NCI-H2227 (cell line): Measurements from ENCODE around the gene KCNH5.
A peak's percentile ranks its signal among the peaks of the same experiment; 100 is the strongest.

Experiments
- DNase-seq: peaks from one replicate; lab custom pipeline; 2025; ENCODE audit not compliant: unreplicated experiment; lab: John Stamatoyannopoulos, UW

The KCNH5 gene, protein sequence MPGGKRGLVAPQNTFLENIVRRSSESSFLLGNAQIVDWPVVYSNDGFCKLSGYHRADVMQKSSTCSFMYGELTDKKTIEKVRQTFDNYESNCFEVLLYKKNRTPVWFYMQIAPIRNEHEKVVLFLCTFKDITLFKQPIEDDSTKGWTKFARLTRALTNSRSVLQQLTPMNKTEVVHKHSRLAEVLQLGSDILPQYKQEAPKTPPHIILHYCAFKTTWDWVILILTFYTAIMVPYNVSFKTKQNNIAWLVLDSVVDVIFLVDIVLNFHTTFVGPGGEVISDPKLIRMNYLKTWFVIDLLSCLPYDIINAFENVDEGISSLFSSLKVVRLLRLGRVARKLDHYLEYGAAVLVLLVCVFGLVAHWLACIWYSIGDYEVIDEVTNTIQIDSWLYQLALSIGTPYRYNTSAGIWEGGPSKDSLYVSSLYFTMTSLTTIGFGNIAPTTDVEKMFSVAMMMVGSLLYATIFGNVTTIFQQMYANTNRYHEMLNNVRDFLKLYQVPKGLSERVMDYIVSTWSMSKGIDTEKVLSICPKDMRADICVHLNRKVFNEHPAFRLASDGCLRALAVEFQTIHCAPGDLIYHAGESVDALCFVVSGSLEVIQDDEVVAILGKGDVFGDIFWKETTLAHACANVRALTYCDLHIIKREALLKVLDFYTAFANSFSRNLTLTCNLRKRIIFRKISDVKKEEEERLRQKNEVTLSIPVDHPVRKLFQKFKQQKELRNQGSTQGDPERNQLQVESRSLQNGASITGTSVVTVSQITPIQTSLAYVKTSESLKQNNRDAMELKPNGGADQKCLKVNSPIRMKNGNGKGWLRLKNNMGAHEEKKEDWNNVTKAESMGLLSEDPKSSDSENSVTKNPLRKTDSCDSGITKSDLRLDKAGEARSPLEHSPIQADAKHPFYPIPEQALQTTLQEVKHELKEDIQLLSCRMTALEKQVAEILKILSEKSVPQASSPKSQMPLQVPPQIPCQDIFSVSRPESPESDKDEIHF

DNA sequence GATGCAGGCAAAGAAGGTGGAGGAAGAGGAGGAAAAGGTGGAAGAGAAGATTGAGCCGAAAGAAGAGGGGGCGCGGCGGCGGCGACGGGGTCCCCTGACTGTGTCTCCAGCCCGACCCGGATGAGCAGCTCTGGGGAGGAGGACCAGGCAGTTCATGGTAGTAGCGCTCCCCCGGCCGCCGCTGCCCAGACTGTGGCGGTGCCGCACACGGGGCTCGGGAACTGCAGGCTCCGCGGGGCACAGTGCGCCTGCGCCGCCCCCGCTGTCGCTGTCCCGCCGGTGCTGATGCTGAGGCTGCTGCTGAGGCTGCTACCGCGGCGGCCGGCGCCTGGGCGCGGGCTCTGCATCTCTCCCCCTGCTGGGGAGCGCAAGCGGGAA is at the start of gene KCNH5:
Gene KCNH5 (minus strand): TSS at position 225 of the 378 bp plus-strand sequence. CDS start 272 bp downstream, outside the sequence.
- peak; percentile 75 for DNase-seq

DNA sequence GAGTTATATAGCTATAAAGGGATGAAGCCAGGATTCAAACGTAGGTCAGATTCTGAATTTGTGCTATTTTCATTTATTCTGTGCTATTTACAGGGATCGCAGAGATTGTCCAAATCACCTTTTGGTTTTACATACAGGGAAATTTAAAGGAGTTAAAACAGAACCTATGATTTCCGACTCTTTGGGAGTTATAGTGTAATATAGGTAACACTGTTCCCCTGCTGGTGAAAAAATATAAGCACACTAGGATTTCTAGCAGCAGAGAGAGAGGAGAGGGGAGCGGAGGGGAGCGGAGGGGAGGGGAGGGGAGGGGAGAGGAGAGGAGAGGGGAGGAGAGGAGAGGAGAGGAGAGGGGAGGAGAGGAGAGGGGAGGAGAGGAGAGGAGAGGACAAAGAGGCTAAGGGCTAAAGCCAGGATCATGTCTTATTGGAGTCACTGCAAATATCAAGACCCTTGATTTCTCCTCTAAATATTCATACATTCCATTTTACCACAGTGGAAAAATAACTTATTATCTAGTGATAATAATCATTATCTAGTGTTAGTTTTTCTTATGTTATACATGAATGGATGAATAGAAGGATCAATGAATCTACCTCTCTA is 46.2 kb upstream of the KCNH5 start:
- DNase-seq, result no peak

DNA sequence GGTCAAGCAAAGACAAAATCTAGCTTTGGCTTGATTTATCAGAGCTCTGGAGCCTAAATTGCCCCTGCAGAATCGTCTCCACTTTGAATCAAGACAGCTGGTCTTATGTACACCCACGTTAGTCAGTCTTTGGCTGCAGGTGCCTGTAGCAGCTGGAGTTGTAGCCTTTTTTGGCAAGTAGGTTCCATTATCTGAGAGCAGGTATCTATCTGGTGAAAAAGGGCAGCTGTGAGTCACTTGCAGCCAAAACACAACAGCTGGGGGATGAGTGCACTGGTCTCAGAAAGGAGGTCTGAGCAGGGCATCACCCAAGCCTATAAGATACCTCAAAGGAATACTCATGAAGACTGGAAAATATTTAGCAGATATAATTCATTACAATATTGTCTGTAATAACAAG is 43.6 kb upstream of the KCNH5 start:
- no peak for DNase-seq

DNA sequence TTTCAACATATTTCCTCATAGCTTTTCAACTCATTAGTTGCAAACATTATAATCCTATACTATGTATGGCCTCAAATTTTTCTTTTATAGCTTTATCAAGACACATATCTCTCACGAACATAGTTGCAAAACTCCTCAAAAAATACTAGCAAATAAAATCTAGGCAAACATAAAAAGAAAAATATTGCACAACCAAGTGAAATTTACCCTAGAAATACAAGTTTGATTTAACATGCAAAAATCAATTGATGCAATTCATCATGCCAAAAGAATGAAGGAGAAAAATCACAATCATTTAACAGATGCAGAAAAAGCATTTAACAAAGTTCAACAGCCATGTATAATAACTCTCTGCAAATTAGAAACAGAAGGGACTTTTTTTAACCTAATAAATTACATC is 33.3 kb upstream of the KCNH5 start:
- DNase-seq, result no peak

DNA sequence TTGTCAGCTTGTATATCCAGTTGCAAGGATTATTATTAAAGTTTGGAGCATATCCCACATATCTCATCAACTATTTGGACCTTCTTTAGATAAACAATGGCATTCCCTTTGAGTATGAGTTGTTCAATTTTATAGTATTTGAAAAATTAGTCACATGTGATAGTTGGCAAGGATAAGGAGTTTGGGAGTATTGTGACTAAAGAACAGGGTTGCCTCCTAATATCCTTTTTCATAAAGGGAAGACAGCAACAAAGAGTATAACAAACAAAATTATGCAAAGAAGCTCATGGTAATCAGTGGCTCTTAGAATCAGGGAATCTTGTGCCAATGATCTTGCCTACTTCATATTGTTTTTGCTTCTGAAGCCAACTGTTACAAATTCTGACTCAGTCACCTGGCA is 31.2 kb upstream of the KCNH5 start:
- DNase-seq, result no peak

DNA sequence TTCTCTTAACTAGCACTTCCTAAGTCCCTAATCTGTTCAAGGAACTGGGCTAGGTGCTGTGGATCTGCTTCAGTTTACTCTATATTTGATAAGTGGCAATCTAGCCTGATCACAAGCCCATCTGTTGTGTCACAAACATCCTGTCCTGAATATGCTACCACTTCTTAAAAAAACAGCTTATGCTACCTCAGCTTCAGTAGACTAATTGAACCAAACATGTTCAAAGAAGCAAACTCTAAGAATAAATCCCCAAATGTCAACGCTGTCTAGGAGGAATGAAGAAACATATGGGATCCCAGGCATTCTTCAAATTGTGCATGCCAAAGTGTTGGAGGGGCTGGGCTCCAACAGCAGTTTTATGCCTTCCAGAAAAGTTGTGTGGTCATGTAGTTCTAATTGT is 10.4 kb upstream of the KCNH5 start:
- DNase-seq, result no peak

DNA sequence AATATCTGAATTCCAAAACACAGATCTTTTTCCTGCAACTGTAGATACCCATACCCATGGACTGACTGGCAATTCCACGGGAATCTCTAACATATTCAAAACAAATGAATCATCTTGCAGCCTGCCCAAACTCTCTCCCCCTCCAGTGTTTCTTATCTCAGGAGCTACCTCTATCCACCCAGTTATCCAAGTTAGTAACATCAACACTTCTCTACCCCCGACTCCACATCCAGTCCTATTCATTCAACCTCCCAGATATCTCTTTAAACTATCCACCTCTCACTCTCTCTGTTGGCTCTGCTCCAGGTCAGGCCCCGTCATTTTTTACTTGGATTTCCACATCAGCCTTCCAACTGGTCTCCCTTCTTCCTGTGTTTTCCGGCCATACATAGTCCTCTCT is 6.7 kb upstream of the KCNH5 start:
- DNase-seq, result no peak

DNA sequence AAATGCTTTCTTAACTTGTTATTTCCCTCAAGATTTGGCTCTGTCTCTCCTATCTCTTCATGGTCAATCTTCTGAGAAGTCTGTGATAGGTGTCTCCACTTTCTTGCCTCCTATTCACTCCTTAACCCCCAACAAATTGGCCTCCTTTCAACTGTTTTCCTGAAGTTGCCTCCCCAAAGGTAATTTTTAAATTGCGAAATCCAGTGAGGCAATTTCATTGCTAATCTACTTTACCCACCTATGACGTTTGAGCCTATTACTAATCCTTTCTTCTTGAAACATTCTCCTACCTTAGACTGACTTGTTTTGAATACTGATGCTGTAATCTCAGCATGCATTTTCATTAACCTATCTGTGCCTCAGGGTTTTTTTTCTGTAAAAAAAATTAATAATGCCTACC is 6.0 kb upstream of the KCNH5 start:
- no peak for DNase-seq

DNA sequence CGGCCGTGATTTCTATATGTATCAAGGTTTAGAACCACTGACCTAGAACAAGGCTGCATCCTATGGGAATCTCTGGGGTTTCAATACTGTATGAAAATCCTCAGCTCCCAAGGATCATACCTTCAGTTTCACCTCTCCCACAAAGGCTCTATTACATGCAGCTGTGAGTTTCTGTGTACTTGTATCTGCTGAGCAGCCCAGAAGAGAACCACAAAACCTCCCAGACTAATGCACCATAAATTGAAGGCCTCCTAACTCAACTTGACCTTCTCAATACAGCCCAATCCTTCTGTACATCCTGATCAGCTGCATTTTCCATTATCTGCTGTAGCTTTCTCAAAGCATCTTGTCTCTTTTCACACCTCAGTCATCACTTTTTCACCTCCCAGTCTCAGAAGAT is 5.4 kb upstream of the KCNH5 start:
- DNase-seq, result no peak

DNA sequence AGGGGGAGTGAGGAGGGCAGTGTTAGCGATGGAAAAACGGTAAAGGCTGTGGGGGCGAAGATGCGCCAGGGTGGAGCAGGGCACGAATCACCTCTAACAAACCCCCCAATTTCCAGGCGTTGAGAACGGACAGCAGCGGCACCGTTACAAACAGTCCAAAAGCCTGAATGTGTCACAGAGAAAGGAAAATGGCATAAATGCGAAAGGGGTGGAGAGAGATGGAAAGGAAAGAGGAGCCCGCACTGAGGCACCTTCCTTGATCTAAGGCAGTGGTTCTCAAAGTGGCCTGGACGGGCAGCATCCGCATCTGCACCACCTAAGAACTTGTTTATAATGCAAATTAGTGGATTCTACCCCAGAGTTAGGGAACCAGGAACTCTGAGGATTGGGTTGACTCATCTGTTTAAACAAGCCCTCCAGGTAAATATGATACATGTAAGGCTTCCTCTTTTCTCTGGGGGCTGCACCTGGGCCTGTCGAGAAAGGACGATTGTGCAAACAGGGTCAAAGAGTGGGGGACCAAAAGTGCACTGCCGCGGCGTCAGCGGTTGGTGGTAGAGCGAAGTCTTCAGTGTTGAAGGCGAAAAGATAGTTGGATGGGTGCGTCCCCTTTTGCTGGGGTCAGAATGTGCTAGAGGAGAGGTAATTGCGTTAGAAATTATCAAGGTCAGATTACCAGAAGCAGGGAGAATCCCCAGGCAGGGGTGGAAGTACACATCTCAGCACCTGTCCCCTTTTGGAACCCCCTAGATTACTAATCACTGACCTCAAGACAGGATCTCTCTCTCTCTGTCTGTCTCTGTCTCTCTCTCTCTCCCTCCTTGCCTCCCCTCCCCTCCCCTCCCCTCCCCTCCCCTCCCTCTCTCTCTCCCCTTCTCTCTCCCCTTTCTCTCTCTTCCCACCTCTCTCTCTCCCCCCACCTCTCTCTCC is 1.3 kb upstream of the KCNH5 start:
- DNase-seq, result peak; percentile 2

DNA sequence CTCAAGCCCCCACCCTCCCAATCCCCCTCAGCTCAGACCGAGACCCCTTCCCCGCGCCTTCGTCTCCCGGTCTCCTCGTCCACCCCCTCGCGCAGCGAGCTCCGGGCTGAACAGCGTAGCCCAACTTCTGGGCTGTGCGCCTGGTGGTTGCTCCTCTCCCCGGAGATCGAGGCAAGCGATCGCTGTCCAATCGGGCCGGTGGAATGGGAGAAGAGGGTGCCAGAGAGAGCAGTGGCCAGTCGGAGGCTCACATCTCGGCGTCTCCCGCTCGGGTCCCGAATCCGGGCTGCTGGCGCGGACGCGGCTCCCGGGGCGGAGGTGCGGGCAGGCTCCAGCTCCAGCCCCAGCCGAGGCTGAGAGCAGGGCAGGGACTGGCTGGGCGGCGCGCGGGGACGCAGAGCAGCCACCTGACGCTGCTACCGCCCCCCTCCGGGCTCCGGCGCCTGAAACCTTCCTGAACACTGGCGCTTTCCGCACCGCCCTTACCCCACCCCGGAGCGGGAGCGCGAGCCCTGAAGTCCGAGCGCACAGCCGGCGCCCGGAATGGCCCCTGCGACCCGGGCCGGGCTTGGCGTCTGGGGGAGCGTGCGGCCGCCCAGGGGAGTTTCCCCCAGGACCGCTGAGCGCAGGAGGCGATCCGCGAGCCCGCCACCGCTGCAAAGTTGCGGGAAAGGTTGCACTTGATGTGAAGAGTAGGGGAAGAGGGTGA is 508 bp upstream of the KCNH5 start:
- DNase-seq, result peak; percentile 69

DNA sequence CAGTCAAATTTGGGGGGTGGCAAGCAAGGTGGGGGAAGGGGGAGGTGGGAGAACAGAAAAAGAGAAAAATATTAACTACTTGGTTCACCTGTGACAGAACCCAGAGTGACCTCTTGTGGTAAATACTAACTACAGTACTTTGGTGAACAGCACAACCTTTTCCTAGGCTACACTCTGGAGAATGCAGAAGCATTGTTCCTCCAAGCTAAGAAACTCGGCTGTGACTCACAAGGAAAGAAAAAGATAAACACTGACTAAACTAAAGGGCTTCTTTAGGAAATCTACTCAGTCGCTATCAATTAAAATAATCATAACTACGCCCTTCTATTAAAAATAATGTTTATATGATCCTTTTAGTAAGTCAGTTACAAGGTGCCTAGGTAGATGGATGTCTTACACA is 5.4 kb downstream of the KCNH5 start:
- DNase-seq, result peak; percentile 1

DNA sequence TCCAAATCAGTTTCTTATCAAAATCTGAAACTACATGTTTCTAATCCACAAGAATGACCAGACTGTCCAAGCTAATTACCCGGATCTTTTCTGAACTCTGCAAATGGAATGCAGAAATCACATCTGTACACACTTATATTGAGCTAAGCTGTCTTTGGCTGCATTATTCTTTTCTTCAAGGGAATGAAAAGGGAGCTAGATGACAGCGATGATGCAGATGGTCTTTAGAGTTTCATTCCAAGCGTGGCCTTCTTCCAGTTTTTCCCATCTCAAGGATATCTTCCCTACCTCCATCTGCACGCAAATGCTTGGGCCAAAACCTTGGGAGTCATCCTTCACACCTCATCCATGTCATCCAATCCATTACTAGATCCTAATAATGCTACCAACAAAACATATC is 12.6 kb downstream of the KCNH5 start:
- DNase-seq, result no peak

DNA sequence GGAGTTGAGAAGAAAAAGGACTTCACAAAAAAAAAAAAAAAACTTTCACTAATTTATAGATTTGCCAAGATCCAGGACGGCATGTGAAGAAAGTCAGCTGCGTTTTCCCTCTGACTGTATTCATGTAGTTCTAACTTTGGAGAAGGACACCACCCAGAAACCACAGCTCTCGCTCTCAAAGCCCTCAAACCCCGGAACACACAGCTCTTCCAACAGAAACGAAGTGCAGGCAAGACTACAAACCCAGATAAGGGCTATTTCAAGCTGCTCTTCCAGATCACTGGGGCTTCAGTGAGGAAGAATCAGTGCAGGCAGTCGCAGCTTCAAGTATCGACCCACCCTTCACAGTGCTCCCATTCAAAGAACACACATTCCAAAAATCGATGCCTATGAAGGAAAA is 13.2 kb downstream of the KCNH5 start:
- no peak for DNase-seq

DNA sequence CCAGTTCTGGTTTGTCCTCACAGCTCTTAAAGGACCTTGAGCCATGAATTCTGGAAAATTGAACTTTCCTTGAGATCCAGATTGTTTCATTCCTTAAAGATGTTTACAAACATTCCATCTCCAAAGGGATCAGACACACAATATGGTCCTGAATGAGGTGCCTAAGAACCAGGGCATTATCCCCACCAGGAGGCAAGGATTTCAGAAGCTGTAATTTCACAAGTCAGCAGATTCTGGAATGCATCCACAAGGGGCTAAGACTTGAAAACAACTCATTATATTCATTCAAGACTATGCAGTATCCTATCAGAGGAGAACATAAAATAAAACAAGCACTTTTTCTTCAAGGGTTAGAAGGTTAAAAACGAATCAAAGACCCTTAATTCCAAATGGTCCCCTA is 15.1 kb downstream of the KCNH5 start:
- DNase-seq, result no peak

DNA sequence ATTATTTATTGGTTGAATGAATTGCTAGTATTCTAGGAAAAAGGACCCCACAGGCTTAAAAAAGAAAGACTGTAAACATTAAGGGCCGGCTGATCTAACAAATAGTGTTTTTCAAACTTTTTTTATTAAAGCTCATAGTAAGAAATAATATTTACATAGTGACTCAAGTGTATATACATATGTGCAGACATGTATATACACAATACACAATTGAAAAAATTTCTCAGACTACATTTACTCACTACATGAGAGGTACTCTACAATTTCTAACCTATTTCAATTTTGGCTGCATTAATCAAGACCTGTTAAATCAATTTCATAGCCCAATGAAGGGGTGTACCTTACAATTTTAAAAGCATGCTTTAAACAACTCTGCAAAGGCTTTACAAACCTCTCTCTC is 17.5 kb downstream of the KCNH5 start:
- DNase-seq, result no peak

DNA sequence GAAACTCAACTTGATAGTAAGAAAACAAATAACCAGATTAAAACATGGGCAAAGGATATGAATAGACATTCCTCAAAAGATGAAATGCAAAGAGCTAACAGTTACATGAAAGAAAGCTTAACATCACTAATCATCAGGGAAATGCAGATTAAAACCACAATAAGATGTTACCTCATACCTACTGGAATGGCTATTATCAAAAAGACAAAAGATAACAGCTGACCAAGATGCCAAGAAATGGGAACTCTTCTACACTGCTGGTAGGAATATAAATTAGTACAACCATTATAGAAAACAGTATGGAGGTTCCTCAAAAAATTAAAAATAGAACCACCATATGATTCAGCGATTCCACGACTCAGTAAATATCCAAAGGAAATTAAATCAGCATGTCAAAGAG is 18.8 kb downstream of the KCNH5 start:
- no peak for DNase-seq

DNA sequence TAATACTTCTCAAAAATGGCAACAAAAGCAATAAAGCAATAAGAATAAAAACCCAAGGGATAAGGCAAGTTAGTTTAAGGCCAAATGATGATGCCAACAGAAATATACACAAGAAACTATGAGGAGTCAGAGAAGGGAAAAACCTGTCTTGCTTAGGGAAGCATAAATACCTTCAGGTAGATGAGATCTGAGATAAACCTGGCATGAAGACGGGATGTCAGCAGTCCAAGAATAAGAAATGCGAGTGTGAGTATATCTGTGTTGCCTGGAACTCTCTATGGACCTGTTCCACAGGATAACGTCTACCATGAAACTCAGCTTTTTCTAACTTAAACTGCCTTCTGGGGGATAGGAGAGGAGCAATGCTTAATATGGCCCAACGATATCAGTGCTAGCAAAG is 30.6 kb downstream of the KCNH5 start:
- no peak for DNase-seq

DNA sequence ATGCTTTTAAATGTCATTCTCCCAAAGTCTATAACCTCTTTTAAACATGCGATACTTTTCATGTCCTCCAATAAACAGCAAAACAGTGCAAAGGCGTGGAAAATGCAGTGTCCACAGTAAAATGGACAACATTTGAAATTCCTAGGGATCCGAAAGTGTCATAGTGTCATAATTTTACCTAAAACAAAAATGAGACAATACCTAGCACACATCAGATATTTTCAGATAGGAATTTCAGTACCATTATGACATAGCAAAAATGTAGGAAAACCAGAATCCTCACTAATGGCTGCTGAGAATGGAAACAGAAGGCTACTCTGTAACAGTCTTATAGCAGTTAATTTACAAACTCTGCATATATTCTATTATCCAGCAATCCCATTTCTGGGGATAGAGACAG is 33.1 kb downstream of the KCNH5 start:
- no peak for DNase-seq

DNA sequence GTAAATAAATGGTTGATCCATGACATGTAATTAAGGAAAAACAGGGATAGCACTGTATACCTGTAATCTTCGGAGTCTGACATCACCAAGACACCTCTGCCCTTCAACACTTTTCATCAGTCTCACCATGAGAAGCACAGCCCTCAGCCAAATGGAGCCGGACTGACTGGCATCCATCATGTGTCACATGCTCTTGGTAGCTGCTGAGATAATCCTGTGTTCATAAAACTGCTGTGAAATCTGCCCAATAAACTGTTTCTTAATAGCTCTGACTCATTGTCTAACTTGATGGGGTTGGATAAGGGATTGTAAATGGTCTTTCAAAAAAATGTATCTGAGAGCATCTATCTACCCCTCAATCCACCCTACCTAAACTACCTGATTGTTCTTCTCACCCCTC is 33.6 kb downstream of the KCNH5 start:
- no peak for DNase-seq
